HFFc6 (cell line): ENCODE results near the gene C10orf90. TPM values are rescaled to one million over a fixed set of nuclear protein-coding genes. Genes with fewer than 3 reads are reported as not detected.

Experiments
- DNase-seq: peaks from one replicate; pipeline ENCODE4 v3.0.0-alpha.2; 2018
- H3K27ac Mint-ChIP-seq: 2 replicates; pipeline ENCODE4 v1.8.0; 2020; ENCODE audit warnings: mild to moderate bottlenecking, mixed read lengths
- H3K27me3 Mint-ChIP-seq: 2 replicates; pipeline ENCODE4 v1.8.0; 2021; ENCODE audit warnings: mild to moderate bottlenecking, moderate library complexity, mixed read lengths; ENCODE audit not compliant: insufficient read depth
- H3K36me3 Mint-ChIP-seq: 2 replicates; pipeline ENCODE4 v1.8.0; 2021; ENCODE audit warnings: low read depth, mixed read lengths
- H3K4me1 Mint-ChIP-seq: 2 replicates; pipeline ENCODE4 v1.8.0; 2020; ENCODE audit warnings: low read depth, mixed read lengths
- H3K4me3 Mint-ChIP-seq: 2 replicates; pipeline ENCODE4 v1.8.0; 2020; ENCODE audit warnings: mild to moderate bottlenecking, moderate library complexity, mixed read lengths
- H3K9me3 Mint-ChIP-seq: 2 replicates; pipeline ENCODE4 v1.8.0; 2020; ENCODE audit warnings: mild to moderate bottlenecking, mixed read lengths
- CTCF ChIP-seq: fragments of 200-600 bp; sonication (generic); IDR thresholded peaks from 2 replicates; pipeline ENCODE4 v1.5.0; 2021; ENCODE audit warnings: antibody characterized with exemption, mild to moderate bottlenecking
- total RNA-seq, 6 experiments: library from RNA; stranded (reverse); fragmentation: NEBNext Ultra II Directional; extraction: Animal tissue kit (Norgen Biotek cat#: 25700); gene quantifications; 2 replicates in 1 of 6; 3 replicates in 5 of 6; pipeline ENCODE4 v1.2.3, GENCODE V29; 2021

Gene C10orf90
- total RNA-seq, 6 experiments from 2014 or later, result not detected

GRCh38 chr10:126508535-126509040, 161.9 kb downstream of the C10orf90 start:
- DNase-seq, result no peak
- Mint-ChIP-seq H3K27me3 (peaks cover 7% of the 10 kb centered on the region), H3K9me3 (no peaks in the 10 kb centered on the region), H3K27ac (no peak overlapping the region), H3K36me3 (no peaks in the 10 kb centered on the region), H3K4me1 (no peaks in the 10 kb centered on the region), H3K4me3 (no peak overlapping the region)
- no peak for TF ChIP-seq CTCF

- DNase-seq, result no peak
Measured at GRCh38 chr10:126504761-126505112, 165.8 kb downstream of the C10orf90 start.

GRCh38 chr10:126504063-126504760, 166.3 kb downstream of the C10orf90 start:
- peak; percentile 56 for DNase-seq
- no peak overlapping the region for H3K4me3 Mint-ChIP-seq
- peaks cover 13% of the 10 kb centered on the region for H3K4me1 Mint-ChIP-seq
- TF ChIP-seq CTCF, result peak; percentile 82
- no peak overlapping the region for H3K27ac Mint-ChIP-seq
- no peaks in the 10 kb centered on the region for H3K9me3 Mint-ChIP-seq
- H3K36me3 Mint-ChIP-seq, result no peaks in the 10 kb centered on the region
- peaks cover 5% of the 10 kb centered on the region for H3K27me3 Mint-ChIP-seq

More at GRCh38 chr10:126504761-126505112, 165.8 kb downstream of the C10orf90 start:
- no peak overlapping the region for H3K4me3 Mint-ChIP-seq
- peaks cover 13% of the 10 kb centered on the region for H3K4me1 Mint-ChIP-seq
- no peak for TF ChIP-seq CTCF
- H3K9me3 Mint-ChIP-seq, result no peaks in the 10 kb centered on the region
- H3K27me3 Mint-ChIP-seq, result peaks cover 5% of the 10 kb centered on the region
- H3K36me3 Mint-ChIP-seq, result no peaks in the 10 kb centered on the region
- no peak overlapping the region for H3K27ac Mint-ChIP-seq

GRCh38 chr10:126503392-126504062, 167.0 kb downstream of the C10orf90 start:
- H3K36me3 Mint-ChIP-seq, result no peaks in the 10 kb centered on the region
- H3K4me1 Mint-ChIP-seq, result peaks cover 13% of the 10 kb centered on the region
- DNase-seq, result no peak
- no peak for TF ChIP-seq CTCF
- no peak overlapping the region for H3K27ac Mint-ChIP-seq
- H3K9me3 Mint-ChIP-seq, result no peaks in the 10 kb centered on the region
- no peak overlapping the region for H3K4me3 Mint-ChIP-seq
- peaks cover 5% of the 10 kb centered on the region for H3K27me3 Mint-ChIP-seq

- no peak for TF ChIP-seq CTCF
- Mint-ChIP-seq H3K27me3 (peaks cover 5% of the 10 kb centered on the region), H3K9me3 (no peaks in the 10 kb centered on the region), H3K36me3 (no peaks in the 10 kb centered on the region), H3K4me1 (peaks cover 13% of the 10 kb centered on the region), H3K27ac (no peak overlapping the region), H3K4me3 (no peak overlapping the region)
- DNase-seq, result no peak
Measured at GRCh38 chr10:126502441-126502840, 168.1 kb downstream of the C10orf90 start.
